Heart right ventricle (tissue), 16 donors: Measurements from ENCODE around the gene RGL1. TPM values are rescaled to one million over a fixed set of nuclear protein-coding genes. Genes with fewer than 3 reads are reported as not detected.

ENCODE experiments used
- ATAC-seq, 8 donors: fragments of 200-7000 bp; cut with Tn5 transposase; one replicate each; pipeline ENCODE4 v1.9.1; 2020; ENCODE audit warnings: mild to moderate bottlenecking in 8 of 8, moderate library complexity in 8 of 8, moderate number of reproducible peaks in 1 of 8
- DNase-seq, 2 donors: peaks; one replicate each; pipeline ENCODE4 v3.0.0-alpha.2; 2020
- H3K27ac ChIP-seq, 10 donors: fragments of 200-600 bp; sonication (generic) in 2 of 10; one replicate each; pipeline versions ENCODE4 v1.5.0 to v1.8.0; 2020 to 2022; ENCODE audit warnings: mild to moderate bottlenecking in 3 of 10
- H3K27me3 ChIP-seq, 7 donors: fragments of 200-600 bp; one replicate each; pipeline ENCODE4 v1.8.0; 2021 to 2022; ENCODE audit warnings: mild to moderate bottlenecking in 2 of 7
- H3K36me3 ChIP-seq, 9 donors: fragments of 200-600 bp; sonication (generic) in 1 of 9; one replicate each; pipeline versions ENCODE4 v1.5.0 to v1.8.0; 2020 to 2022; ENCODE audit warnings: mild to moderate bottlenecking in 2 of 9
- H3K4me1 ChIP-seq, 9 donors: fragments of 200-600 bp; sonication (generic) in 1 of 9; one replicate each; pipeline versions ENCODE4 v1.5.0 to v1.8.0; 2020 to 2022; ENCODE audit warnings: mild to moderate bottlenecking in 4 of 9
- H3K4me3 ChIP-seq, 10 donors: fragments of 200-600 bp; sonication (generic) in 2 of 10; one replicate each; pipeline versions ENCODE4 v1.5.0 to v1.8.0; 2020 to 2022; ENCODE audit warnings: mild to moderate bottlenecking in 7 of 10, moderate library complexity in 2 of 10
- H3K9me3 ChIP-seq, 11 donors: fragments of 200-600 bp in 10 of 11; sonication (generic) in 2 of 11; one replicate each; pipeline versions ENCODE4 v1.5.0 to v1.8.0; 2013 to 2022; ENCODE audit warnings: mild to moderate bottlenecking in 2 of 11, control low read depth in 1 of 11, moderate library complexity in 1 of 11
- CTCF ChIP-seq, 9 donors: fragments of 200-600 bp; sonication (generic) in 2 of 9; IDR thresholded peaks; one replicate each; pipeline versions ENCODE4 v1.5.0 to v1.8.0; 2021 to 2022; ENCODE audit warnings: antibody characterized with exemption in 9 of 9, mild to moderate bottlenecking in 5 of 9, moderate library complexity in 1 of 9
- WGBS, 2 donors: extraction: QIAGEN DNeasy Blood & Tissue Kit; methylation state at CpG; one replicate each; pipeline ENCODE4 v1.1.7; 2013; ENCODE audit warnings: inconsistent platforms in 1 of 2; 5-methylcytosine and 5-hydroxymethylcytosine counted together
- intact Hi-C, 10 donors: fragments of 100-400 bp; cut with DNase I; formaldehyde crosslinking; loops; one replicate each; pipeline versions ENCODE4 v1.11.1 to v1.14.2; 2022
- polyA plus RNA-seq, 2 donors: library from polyadenylated mRNA; stranded (reverse); fragments of 200-250 nt; gene quantifications; one replicate each; pipeline ENCODE4 v1.2.3, GENCODE V29; 2013
- total RNA-seq, 10 donors: library from RNA; stranded (reverse); fragmentation: NEBNext Ultra II Directional in 3 of 10; extraction: Animal tissue kit (Norgen Biotek cat#: 25700) in 3 of 10; gene quantifications; one replicate each; pipeline versions ENCODE4 v1.2.1 to v1.2.4, GENCODE V29; 2021 to 2023
- donor health status: Arrhythmogenic right ventricular cardiomyopathy.
- donor health status: ischemic (EF 13 %, LVEDD 7.1; RV severe dilation, severe dysfunction).
- donor health status: healthy with polysubstance abuse.
- donor health status: DM: no; HTN: yes; CAD: no.
- donor health status: DM: no; HTN: no; CAD: no.
- donor health status: ischemic (EF 25% LVEDD 6.9; RV normal size, moderate dysfunction).
- donor health status: ischemic (EF 25% LVEDD 5.7; RV mildly dilated, moderate dysfunction).
- donor health status: healthy.
- donor health status: DM: yes; HTN: yes; CAD: no.
- donor health status: Ischemic cardiomyopathy.
- donor health status: ischemic (EF 35%, LVEDD 5.7; RV mildly dilated, moderate dysfunction).
- donor health status: nonischemic (EF 11% LVEDD 7.7; RV severe dilation, severe dysfunction).
- donor health status: DM: yes; HTN: yes; CAD: no.
- donor health status: PGD.
- donor health status: ischemic (EF 29% LVEDD 5.4; RV normal size, mild dysfunction).
- donor health status: nonischemic (EF 23%, LVEDD 6.1; RV moderate dilation, normal function).

RGL1 gene
- total and polyA plus RNA-seq, 12 donors: 3.8 to 33.4 (median 18.4) TPM

DNA sequence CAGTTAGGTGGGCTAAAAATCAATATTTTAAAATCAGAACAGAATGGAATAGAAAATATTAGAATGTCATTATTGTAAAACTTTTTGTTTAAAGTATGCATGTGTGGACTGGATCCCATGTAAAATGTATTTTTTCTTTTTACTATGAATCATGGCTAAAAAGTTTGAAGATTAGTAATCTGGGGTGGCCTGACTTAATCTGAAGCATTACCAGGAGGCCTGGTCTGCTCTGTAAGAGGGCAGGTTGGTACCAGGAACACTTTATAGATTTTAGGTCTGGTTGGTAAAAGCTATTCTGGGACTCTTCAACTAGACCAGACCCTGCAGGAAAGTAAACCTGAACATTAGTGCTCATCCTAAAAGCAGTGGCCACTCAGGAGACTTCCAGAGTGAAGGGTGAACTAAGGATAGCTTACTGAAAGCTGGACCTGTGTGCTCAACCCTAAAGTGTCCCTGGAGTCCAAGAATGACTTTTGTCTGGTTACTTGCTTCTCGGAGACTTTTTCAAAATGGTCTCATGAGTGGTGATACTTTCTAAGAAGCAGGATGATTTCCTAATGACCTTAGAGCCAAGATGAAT, 16.5 kb downstream of the RGL1 start:
- 45 to 56% methylated on average over 1 of the region's 1 CpG for WGBS, 2 donors
- peaks cover 0 to 4% (median 0%) of the 10 kb centered on the region in 9 donors for H3K36me3 ChIP-seq
- TF ChIP-seq CTCF (IDR thresholded peaks at IDR 0.05): no peak
- DNase-seq (no peak), ATAC-seq (peak in 6 of 8 donors; percentile 23 to 59 (median 35))
- peak overlapping the region in 9 of 10 donors; percentile 13 to 73 (median 56) for H3K27ac ChIP-seq
- H3K4me1 ChIP-seq: peaks cover 12 to 80% (median 52%) of the 10 kb centered on the region in 9 donors
- no peak overlapping the region for H3K4me3 ChIP-seq
- no peaks in the 10 kb centered on the region for H3K9me3 ChIP-seq
- intact Hi-C loops: loop anchor here in 1 of 10 donors (5.0 kb wide), 1 partner anchor 51 kb away; no protein-coding TSS in a partner anchor
- no peaks in the 10 kb centered on the region for H3K27me3 ChIP-seq

GRCh38 chr1:183821889-183822611, 17.1 kb downstream of the RGL1 start:
- TF ChIP-seq CTCF (IDR thresholded peaks at IDR 0.05): no peak
- Histone ChIP-seq H3K4me1 (peaks cover 12 to 79% (median 49%) of the 10 kb centered on the region in 9 donors), H3K36me3 (peaks cover 0 to 8% (median 0%) of the 10 kb centered on the region in 9 donors), H3K27ac (peak overlapping the region in 9 of 10 donors; percentile 13 to 73 (median 56)), H3K27me3 (no peaks in the 10 kb centered on the region), H3K9me3 (no peaks in the 10 kb centered on the region), H3K4me3 (no peak overlapping the region)
- peak in 1 of 2 donors; percentile 55 for DNase-seq
- intact Hi-C loops: loop anchor here in 1 of 10 donors (5.0 kb wide), 1 partner anchor 50 kb away; no protein-coding TSS in a partner anchor
- WGBS, 2 donors: 40 to 50% methylated on average over 3 of the region's 3 CpGs
- ATAC-seq: peak; percentile 47 to 76 (median 65)

DNA sequence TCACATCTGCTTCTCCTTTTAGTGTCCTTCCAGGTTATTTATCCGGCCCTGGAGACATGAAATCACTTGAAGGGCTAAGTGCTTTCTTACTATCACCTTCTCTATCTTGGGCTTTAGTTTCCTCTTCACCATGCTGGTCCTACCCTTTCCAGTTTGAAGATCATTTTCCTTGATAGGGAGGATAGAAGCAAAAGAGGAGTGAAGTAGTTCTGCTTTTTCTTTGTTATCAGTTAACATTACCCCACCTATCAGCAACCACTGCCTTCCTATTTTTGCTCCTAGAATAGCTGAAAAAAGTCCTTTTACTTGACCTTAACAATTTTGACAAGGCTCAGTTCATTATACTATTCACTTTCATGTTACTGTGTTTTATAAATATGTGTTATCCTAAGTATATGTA, 19.4 kb downstream of the RGL1 start:
- WGBS, 2 donors: 68 to 84% methylated on average over 1 of the region's 1 CpG
- Histone ChIP-seq H3K9me3 (no peaks in the 10 kb centered on the region), H3K4me1 (peaks cover 6 to 72% (median 48%) of the 10 kb centered on the region in 9 donors), H3K27ac (no peak overlapping the region), H3K4me3 (no peak overlapping the region), H3K27me3 (no peaks in the 10 kb centered on the region), H3K36me3 (peaks cover 0 to 9% (median 0%) of the 10 kb centered on the region in 9 donors)
- intact Hi-C loops: loop anchor here in 1 of 10 donors (5.0 kb wide), 1 partner anchor 48 kb away; no protein-coding TSS in a partner anchor
- no peak for ATAC-seq
- no peak for TF ChIP-seq CTCF (IDR thresholded peaks at IDR 0.05)
- no peak for DNase-seq

DNA sequence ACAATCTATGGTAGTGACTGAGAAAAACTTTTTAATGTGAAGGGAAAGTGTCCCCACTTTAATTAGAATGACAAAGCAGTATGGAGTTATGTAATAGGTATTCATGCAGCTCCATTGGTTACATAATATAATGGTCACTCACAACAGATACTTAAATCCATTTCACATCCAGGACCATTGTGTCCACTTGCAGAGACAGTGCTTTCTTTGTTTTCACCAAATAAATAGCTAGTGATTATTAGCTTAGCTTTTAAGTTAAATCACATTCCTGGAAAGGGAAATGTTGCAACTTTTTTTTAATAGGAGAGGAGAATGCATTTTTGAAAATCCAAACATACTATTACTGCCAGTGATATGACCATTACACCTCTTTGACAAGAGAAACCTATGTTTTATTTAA, 22.9 kb downstream of the RGL1 start:
- Histone ChIP-seq H3K9me3 (no peaks in the 10 kb centered on the region), H3K27me3 (no peaks in the 10 kb centered on the region), H3K27ac (no peak overlapping the region), H3K36me3 (peaks cover 0 to 9% (median 0%) of the 10 kb centered on the region in 9 donors), H3K4me3 (no peak overlapping the region), H3K4me1 (peaks cover 0 to 64% (median 31%) of the 10 kb centered on the region in 9 donors)
- no peak for DNase-seq
- intact Hi-C loops: loop anchor here in 1 of 10 donors (5.0 kb wide), 1 partner anchor 60 kb away; no protein-coding TSS in a partner anchor
- no peak for ATAC-seq
- no peak for TF ChIP-seq CTCF (IDR thresholded peaks at IDR 0.05)
